Naive thymus-derived CD4-positive, alpha-beta T cell (primary cell): ENCODE results near the gene ELL2. TPM values are rescaled to one million over a fixed set of nuclear protein-coding genes. Genes with fewer than 3 reads are reported as not detected.

Experiments used
- ATAC-seq: fragments of 150-1000 bp; cut with Tn5 transposase; 2 replicates; pipeline ENCODE4 v1.10.0; 2021; ENCODE audit warnings: mild to moderate bottlenecking, moderate library complexity
- CTCF ChIA-PET: fragments of 350-600 bp; sonication (Branson Sonifier 250); formaldehyde crosslinking; loops from one replicate; lab custom pipeline; 2021; ENCODE audit warnings: antibody characterized with exemption; lab: Charles Lee
- POLR2A ChIA-PET: fragments of 350-600 bp; sonication (Branson Sonifier 250); formaldehyde crosslinking; loops from one replicate; lab custom pipeline; 2021; ENCODE audit warnings: antibody characterized with exemption, inconsistent platforms; lab: Charles Lee
- DNase-seq, 9 donors: peaks; one replicate each; pipeline versions ENCODE4 v3.0.0 to v3.0.0-alpha.2; 2020 to 2022; ENCODE audit warnings: mixed read lengths in 1 of 9
- H3K27ac ChIP-seq: one replicate; pipeline ENCODE4 v1.7.0; 2013; ENCODE audit warnings: mild to moderate bottlenecking, low read depth, low read length, moderate library complexity
- H3K27me3 ChIP-seq, 2 donors: one replicate each; pipeline ENCODE4 v1.7.0; 2013; ENCODE audit warnings: low read length in 2 of 2, mild to moderate bottlenecking in 2 of 2, moderate library complexity in 2 of 2; ENCODE audit not compliant: control insufficient read depth in 2 of 2, insufficient read depth in 2 of 2
- H3K36me3 ChIP-seq, 3 experiments: 1 replicate in 2 of 3; 2 replicates in 1 of 3; pipeline ENCODE4 v1.7.0; 2013; ENCODE audit warnings: low read length in 3 of 3, mild to moderate bottlenecking in 3 of 3, moderate library complexity in 1 of 3; ENCODE audit not compliant: insufficient read depth in 3 of 3, control insufficient read depth in 2 of 3
- H3K4me1 ChIP-seq, 2 donors: one replicate each; pipeline ENCODE4 v1.7.0; 2013; ENCODE audit warnings: low read length in 2 of 2, mild to moderate bottlenecking in 2 of 2, moderate library complexity in 1 of 2; ENCODE audit not compliant: control insufficient read depth in 2 of 2, insufficient read depth in 2 of 2
- H3K4me3 ChIP-seq: 2 replicates; pipeline ENCODE4 v1.7.0; 2013; ENCODE audit warnings: mild to moderate bottlenecking, low read length
- H3K9me3 ChIP-seq, 3 experiments: 1 replicate in 2 of 3; 2 replicates in 1 of 3; pipeline ENCODE4 v1.7.0; 2013; ENCODE audit warnings: low read length in 3 of 3; ENCODE audit not compliant: control insufficient read depth in 2 of 3
- H3K27ac Mint-ChIP-seq, 9 donors: one replicate each; pipeline ENCODE4 v1.8.0; 2020 to 2022; ENCODE audit warnings: mixed read lengths in 9 of 9, mild to moderate bottlenecking in 8 of 9, moderate library complexity in 5 of 9, inconsistent platforms in 2 of 9
- H3K27me3 Mint-ChIP-seq, 5 donors: one replicate each; pipeline ENCODE4 v1.8.0; 2021 to 2022; ENCODE audit warnings: mixed read lengths in 5 of 5, mild to moderate bottlenecking in 1 of 5
- H3K36me3 Mint-ChIP-seq, 5 donors: one replicate each; pipeline ENCODE4 v1.8.0; 2020 to 2022; ENCODE audit warnings: mixed read lengths in 5 of 5, mild to moderate bottlenecking in 3 of 5, inconsistent platforms in 1 of 5
- H3K4me1 Mint-ChIP-seq, 7 donors: one replicate each; pipeline ENCODE4 v1.8.0; 2020 to 2022; ENCODE audit warnings: mixed read lengths in 7 of 7, mild to moderate bottlenecking in 3 of 7, inconsistent platforms in 1 of 7
- H3K4me3 Mint-ChIP-seq, 10 donors: one replicate each; pipeline ENCODE4 v1.8.0; 2020 to 2022; ENCODE audit warnings: mild to moderate bottlenecking in 10 of 10, mixed read lengths in 10 of 10, moderate library complexity in 6 of 10, inconsistent platforms in 2 of 10
- H3K9me3 Mint-ChIP-seq, 11 donors: one replicate each; pipeline ENCODE4 v1.8.0; 2020 to 2022; ENCODE audit warnings: mixed read lengths in 11 of 11, mild to moderate bottlenecking in 4 of 11, inconsistent platforms in 1 of 11, moderate library complexity in 1 of 11
- intact Hi-C, 2 donors: fragments of 100-400 bp; cut with micrococcal nuclease; formaldehyde crosslinking; loops; one replicate each; pipeline ENCODE4 v1.15.1; 2023
- polyA plus RNA-seq, 2 donors: library from polyadenylated mRNA; unstranded; fragments of 300-500 nt; fragmentation: Illumina TruSeq; gene quantifications; one replicate each; pipeline ENCODE4 v1.2.3, GENCODE V29; 2021
- total RNA-seq, 6 experiments: library from RNA in 5 of 6; stranded (reverse) in 5 of 6; gene quantifications; 1 replicate in 5 of 6; 2 replicates in 1 of 6; pipeline ENCODE4 v1.2.3 and lab custom pipeline; 2021 to 2026

Gene ELL2
- total and polyA plus RNA-seq, 7 experiments from 2014 or later = 1.9 to 65.8 (median 14.0) TPM

DNA sequence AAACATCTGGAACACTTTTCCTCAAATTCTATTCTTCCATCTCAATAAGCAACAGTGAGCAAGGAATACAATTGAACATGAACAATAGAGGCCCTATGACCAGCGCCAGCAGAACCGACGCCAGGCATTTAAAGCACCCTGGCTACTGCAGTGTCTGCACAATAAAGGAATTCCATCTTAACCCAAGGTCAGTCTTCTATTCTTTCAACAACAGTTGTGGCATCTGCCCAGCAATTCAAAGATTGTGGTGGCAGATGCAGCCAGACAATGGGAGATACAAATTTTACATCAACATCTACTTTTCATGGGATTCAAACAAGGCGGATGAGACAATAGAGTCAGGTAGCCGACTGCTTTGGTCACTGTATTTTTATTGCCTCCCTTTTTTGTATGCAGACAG is 65.9 kb downstream of the ELL2 start:
- Histone ChIP-seq H3K27ac (no peak overlapping the region), H3K36me3 (peaks cover 0 to 5% (median 0%) of the 10 kb centered on the region in 3 experiments), H3K9me3 (no peaks in the 10 kb centered on the region), H3K4me3 (no peak overlapping the region), H3K4me1 (no peaks in the 10 kb centered on the region), H3K27me3 (no peaks in the 10 kb centered on the region)
- Mint-ChIP-seq H3K4me1 (peaks cover 0 to 6% (median 0%) of the 10 kb centered on the region in 7 donors), H3K36me3 (peaks cover 9 to 49% (median 30%) of the 10 kb centered on the region in 5 donors), H3K27me3 (no peaks in the 10 kb centered on the region), H3K27ac (no peak overlapping the region), H3K4me3 (no peak overlapping the region), H3K9me3 (no peaks in the 10 kb centered on the region)
- no peak for ATAC-seq
- no peak for DNase-seq
- POLR2A ChIA-PET = no interaction called here
- CTCF ChIA-PET = no interaction called here
- intact Hi-C loops = loop anchor here in 1 of 2 donors (5.0 kb wide), 1 partner anchor 47 kb away; no protein-coding TSS in a partner anchor

DNA sequence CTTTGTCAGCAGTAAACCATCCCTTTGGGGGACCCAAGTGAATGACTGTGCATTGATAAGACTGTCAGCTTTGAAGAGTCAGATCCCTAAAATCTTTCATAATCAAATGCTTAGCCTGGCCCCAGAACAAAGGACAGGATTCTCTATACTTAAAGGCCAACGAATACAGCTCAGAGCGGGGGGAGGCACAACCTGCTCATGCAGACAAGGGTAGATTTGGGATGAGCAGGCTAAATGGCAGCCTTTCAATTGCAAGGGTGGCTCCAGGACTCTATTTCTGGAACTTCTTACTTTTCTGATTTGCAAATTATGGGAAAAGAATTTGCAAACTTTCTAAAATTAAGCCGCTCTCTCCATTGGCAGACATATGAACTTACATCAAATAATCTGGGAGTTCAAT is 66.4 kb downstream of the ELL2 start:
- POLR2A ChIA-PET = no interaction called here
- no peaks in the 10 kb centered on the region for H3K27me3 Mint-ChIP-seq
- no peak for DNase-seq
- ATAC-seq = no peak
- H3K36me3 Mint-ChIP-seq = peaks cover 10 to 52% (median 32%) of the 10 kb centered on the region in 5 donors
- intact Hi-C loops = loop anchor here in 1 of 2 donors (5.0 kb wide), 1 partner anchor 47 kb away; no protein-coding TSS in a partner anchor
- H3K9me3 ChIP-seq = no peaks in the 10 kb centered on the region
- H3K4me1 ChIP-seq = no peaks in the 10 kb centered on the region
- no peaks in the 10 kb centered on the region for H3K9me3 Mint-ChIP-seq
- CTCF ChIA-PET = interaction anchor here (0.9 to 1.2 kb wide), 2 partner anchors 9 to 49 kb away, joined by 3 to 5 read pairs; no protein-coding TSS in a partner anchor
- H3K27ac Mint-ChIP-seq = no peak overlapping the region
- no peaks in the 10 kb centered on the region for H3K27me3 ChIP-seq
- H3K36me3 ChIP-seq = peaks cover 0 to 5% (median 0%) of the 10 kb centered on the region in 3 experiments
- H3K4me1 Mint-ChIP-seq = peaks cover 0 to 6% (median 0%) of the 10 kb centered on the region in 7 donors
- H3K27ac ChIP-seq = no peak overlapping the region
- no peak overlapping the region for H3K4me3 ChIP-seq
- H3K4me3 Mint-ChIP-seq = no peak overlapping the region

DNA sequence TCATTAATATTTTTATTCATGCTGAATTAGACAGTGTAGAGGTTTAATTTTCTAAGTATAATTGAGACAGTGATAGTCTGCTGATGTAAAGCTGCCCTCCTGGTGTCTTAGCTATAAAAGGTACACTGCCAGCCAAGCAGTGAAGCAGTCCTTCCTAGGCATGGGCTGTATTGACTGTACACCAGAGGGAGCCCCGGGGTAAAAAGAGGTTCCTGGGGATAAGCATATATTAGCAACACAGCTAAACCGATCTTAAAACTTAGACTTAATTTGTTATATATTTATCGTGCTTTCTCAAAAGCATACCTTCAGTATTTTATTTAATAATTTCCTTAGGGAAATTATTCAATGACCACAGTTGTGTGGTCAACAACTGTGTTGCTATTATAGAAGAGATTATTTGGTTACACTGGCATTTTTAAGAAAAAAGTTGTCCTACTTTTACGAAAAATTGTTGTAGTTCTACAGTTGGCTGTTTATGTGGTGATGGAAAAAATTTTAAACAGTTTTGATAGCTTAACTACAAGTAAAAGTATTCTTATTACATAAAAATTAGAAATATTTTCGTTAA is 68.8 kb downstream of the ELL2 start:
- intact Hi-C loops = loop anchor here (1.0 to 2.0 kb wide), 3 partner anchors 34 to 443 kb away; partner anchors contain the start of gene ELL2 (in 1 of the 2)
- H3K9me3 Mint-ChIP-seq = no peaks in the 10 kb centered on the region
- no peaks in the 10 kb centered on the region for H3K36me3 ChIP-seq
- DNase-seq (peak in 1 of 9 donors; percentile 2), ATAC-seq (peak; percentile 65)
- H3K27ac ChIP-seq = no peak overlapping the region
- H3K27ac Mint-ChIP-seq = no peak overlapping the region
- peaks cover 0 to 51% (median 19%) of the 10 kb centered on the region in 5 donors for H3K36me3 Mint-ChIP-seq
- CTCF ChIA-PET = interaction anchor here (0.6 kb wide), 1 partner anchor 443 kb away, joined by 3 read pairs; no protein-coding TSS in a partner anchor
- no peaks in the 10 kb centered on the region for H3K27me3 ChIP-seq
- H3K9me3 ChIP-seq = no peaks in the 10 kb centered on the region
- no peak overlapping the region for H3K4me3 Mint-ChIP-seq
- H3K27me3 Mint-ChIP-seq = no peaks in the 10 kb centered on the region
- POLR2A ChIA-PET = no interaction called here
- peaks cover 0 to 14% (median 0%) of the 10 kb centered on the region in 7 donors for H3K4me1 Mint-ChIP-seq
- no peaks in the 10 kb centered on the region for H3K4me1 ChIP-seq
- H3K4me3 ChIP-seq = no peak overlapping the region

DNA sequence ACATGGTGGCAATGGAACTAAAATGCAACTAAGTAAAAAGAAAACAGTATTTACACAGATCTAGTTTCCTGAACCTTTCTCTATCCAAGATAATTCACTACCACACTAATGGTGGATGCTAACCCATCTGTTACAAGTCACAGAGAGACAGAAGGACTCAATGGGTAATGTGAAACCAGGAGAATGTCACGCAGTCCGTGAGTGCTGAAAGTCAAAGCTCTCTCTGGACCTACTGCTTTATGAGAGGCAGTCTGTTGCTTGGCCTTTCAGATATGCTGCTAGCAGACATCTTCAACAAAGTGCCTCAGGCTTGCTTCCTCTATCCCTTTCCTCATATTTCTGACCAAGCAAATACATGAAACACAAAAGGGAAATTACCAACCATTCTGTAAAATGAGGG is 70.2 kb downstream of the ELL2 start:
- peaks cover 0 to 11% (median 0%) of the 10 kb centered on the region in 7 donors for H3K4me1 Mint-ChIP-seq
- Histone ChIP-seq H3K27ac (no peak overlapping the region), H3K4me3 (no peak overlapping the region), H3K36me3 (no peaks in the 10 kb centered on the region), H3K4me1 (no peaks in the 10 kb centered on the region), H3K27me3 (no peaks in the 10 kb centered on the region), H3K9me3 (no peaks in the 10 kb centered on the region)
- no peak for DNase-seq
- H3K36me3 Mint-ChIP-seq = peaks cover 0 to 43% (median 19%) of the 10 kb centered on the region in 5 donors
- intact Hi-C loops = no loop called here
- no peak overlapping the region for H3K27ac Mint-ChIP-seq
- ChIA-PET POLR2A (no interaction called here), CTCF (no interaction called here)
- no peaks in the 10 kb centered on the region for H3K9me3 Mint-ChIP-seq
- ATAC-seq = no peak
- no peak overlapping the region for H3K4me3 Mint-ChIP-seq
- H3K27me3 Mint-ChIP-seq = no peaks in the 10 kb centered on the region

DNA sequence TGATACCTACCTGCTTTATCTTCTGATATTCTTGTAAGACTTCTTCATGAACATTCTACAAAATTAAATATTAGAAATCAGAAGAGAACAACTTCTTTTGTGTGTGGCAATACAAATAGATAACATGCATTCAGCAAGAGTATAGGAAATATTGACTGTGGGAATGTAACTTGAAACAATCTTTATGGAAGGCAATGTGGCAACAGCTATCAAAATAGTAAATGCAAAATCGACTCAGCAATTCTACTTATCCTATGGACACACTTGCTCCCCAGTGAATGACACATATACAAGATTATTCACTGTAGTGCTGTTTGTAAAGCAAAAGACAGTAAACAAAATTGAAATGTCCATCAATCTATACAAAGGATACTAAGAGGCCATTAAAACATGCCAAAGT is 72.6 kb downstream of the ELL2 start:
- H3K9me3 ChIP-seq = no peaks in the 10 kb centered on the region
- ChIA-PET CTCF (no interaction called here), POLR2A (no interaction called here)
- H3K4me3 ChIP-seq = no peak overlapping the region
- Mint-ChIP-seq H3K27me3 (no peaks in the 10 kb centered on the region), H3K9me3 (no peaks in the 10 kb centered on the region), H3K36me3 (peaks cover 0 to 30% (median 9%) of the 10 kb centered on the region in 5 donors), H3K27ac (peak overlapping the region in 1 of 9 donors; percentile 6), H3K4me3 (no peak overlapping the region), H3K4me1 (peaks cover 0 to 8% (median 0%) of the 10 kb centered on the region in 7 donors)
- no peaks in the 10 kb centered on the region for H3K4me1 ChIP-seq
- no peaks in the 10 kb centered on the region for H3K27me3 ChIP-seq
- no peak for DNase-seq
- no peaks in the 10 kb centered on the region for H3K36me3 ChIP-seq
- no peak overlapping the region for H3K27ac ChIP-seq
- intact Hi-C loops = no loop called here
- ATAC-seq = no peak

- intact Hi-C loops = no loop called here
- H3K27me3 ChIP-seq = no peaks in the 10 kb centered on the region
- H3K4me3 Mint-ChIP-seq = no peak overlapping the region
- peaks cover 0 to 30% (median 9%) of the 10 kb centered on the region in 5 donors for H3K36me3 Mint-ChIP-seq
- H3K9me3 ChIP-seq = no peaks in the 10 kb centered on the region
- ChIA-PET CTCF (no interaction called here), POLR2A (interaction anchor here (0.6 kb wide), 1 partner anchor 920 kb away, joined by 4 read pairs; the partner anchor contains the start of gene ERAP1)
- peaks cover 0 to 8% (median 0%) of the 10 kb centered on the region in 7 donors for H3K4me1 Mint-ChIP-seq
- H3K9me3 Mint-ChIP-seq = no peaks in the 10 kb centered on the region
- no peaks in the 10 kb centered on the region for H3K36me3 ChIP-seq
- H3K27me3 Mint-ChIP-seq = no peaks in the 10 kb centered on the region
- H3K4me3 ChIP-seq = no peak overlapping the region
- DNase-seq = no peak
- ATAC-seq = no peak
- H3K27ac Mint-ChIP-seq = no peak overlapping the region
- no peak overlapping the region for H3K27ac ChIP-seq
- no peaks in the 10 kb centered on the region for H3K4me1 ChIP-seq
Observed at GRCh38 chr5:95887977-95888376, 73.7 kb downstream of the ELL2 start.
